T-helper 2 cell treated with Interferon-gamma antibody and Interleukin-4, amounts not matched to agents 100 ng/mL and 5 ng/mL, for 36 hours (primary cell): ENCODE results near the gene KYNU. TPM values are rescaled to one million over a fixed set of nuclear protein-coding genes. Genes with fewer than 3 reads are reported as not detected.
"Not testable (repeated sequence)": the region's sequence is repeated elsewhere in the genome, so short reads cannot be mapped to it uniquely, and the experiment has no call there.

ENCODE experiments used
- intact Hi-C: fragments of 100-400 bp; cut with micrococcal nuclease; formaldehyde crosslinking; loops from one replicate; pipeline ENCODE4 v1.15.1; 2023
- total RNA-seq: library from RNA; stranded (reverse); gene quantifications from 2 replicates; pipeline ENCODE4 v1.2.3, GENCODE V29; 2022

The KYNU gene
- not detected in 2 replicates for total RNA-seq

DNA sequence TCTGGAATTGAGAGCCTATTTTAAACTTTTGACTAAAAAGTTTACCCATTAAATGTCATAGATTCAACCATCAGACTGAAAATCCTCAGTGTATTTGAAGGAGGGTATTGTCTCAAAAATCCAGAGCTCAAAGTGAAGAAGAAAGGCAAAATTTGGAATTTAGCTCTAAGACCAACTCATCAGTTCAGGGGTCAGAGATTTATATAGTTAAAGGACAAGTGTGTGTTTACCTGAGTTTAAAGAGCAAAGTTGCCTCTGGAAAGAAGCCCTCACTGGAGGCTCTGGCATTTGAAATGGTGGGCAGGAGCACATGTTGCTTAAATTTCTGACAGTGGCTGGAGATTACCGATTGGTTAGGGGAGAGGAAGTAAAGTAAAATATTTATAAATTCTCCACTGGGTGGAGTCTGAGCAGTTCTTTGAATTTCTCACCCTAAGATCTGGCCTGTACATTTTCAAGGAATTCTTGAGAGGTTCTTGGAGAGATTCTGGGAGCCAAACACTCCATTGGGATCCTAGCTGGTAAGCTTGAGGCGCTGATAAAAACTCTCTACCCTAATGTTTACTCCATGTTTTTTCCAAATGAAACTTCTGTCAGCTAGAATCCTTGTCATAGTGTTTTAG, at the start of gene KYNU:
KYNU (plus strand) TSS at position 449 of the 623 bp plus-strand sequence. CDS start 7,704 bp downstream, outside the sequence.
- intact Hi-C loops: no loop called here

DNA sequence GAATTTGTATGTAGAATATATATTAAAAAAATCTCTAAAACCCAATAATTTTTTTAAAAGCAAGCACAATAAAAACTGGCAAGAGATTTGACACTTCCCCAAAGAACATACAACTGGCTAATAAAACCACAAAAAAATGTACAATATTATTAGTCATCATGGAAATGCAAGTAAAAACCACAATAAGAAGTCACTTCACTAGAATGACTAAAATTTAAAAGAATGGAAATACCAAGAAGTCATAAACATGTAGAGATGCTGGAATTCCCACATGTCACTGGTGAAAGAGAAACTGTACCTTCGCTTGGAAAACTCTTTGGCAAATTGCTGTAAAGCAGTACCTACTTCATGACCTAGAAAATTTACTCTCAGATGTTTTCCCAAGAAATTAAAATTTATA, 43.4 kb upstream of the KYNU start:
- intact Hi-C loops: no loop called here

DNA sequence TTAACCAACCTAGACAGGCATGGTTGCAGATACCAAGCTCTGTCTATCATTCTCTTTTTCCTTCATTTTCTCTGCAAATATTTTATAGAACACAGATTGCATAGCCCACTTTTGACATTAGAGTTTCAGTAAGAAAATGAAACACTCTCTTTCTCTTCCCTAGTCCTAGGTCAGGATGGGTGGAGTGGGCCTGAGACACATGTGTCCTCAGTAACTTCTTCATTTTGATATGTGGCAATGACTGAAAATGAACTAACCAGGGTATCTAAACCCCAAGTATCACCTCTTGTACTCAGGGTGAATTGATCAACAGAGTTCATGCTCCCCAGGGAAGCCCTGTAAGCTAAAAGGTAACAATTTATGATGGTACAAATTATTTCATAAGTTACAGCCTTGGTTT, 37.0 kb upstream of the KYNU start:
- intact Hi-C loops: no loop called here

DNA sequence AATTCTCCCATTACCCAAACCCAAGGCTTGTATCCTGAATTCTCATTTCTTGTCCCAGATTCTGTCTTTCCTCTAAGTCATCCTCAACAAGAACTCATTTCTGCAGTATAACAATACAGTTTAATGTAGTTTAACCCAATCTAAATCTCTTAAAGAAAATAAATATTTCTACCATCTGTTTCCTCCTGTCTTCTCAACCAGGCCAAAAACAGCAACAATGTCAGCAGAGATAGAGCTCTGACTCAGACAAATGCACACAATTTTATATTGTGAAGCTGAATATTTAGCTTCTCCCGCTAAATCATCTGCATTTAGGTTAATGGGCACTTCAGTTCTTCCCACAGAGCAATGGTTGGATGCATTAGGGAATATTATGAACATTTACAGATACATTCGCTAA, 35.7 kb upstream of the KYNU start:
- intact Hi-C loops: no loop called here

DNA sequence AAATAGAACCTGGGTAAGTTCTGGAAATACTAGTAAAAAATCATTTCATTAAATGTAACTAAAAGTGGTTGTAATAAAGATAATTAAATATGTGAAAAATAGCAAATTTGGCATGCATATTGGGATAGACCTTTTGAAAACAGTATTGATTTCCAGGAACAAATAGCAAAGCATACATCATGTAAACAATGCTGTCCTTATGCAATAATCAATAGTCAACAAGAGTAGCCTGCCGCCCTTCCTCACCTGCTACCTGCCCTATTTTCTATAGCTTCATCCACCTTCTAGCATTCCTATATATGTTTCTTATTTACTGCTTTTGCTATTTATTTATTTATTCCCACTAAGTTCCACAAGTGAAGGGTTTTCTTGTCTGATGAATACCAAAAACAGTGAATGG, 35.1 kb upstream of the KYNU start:
- intact Hi-C loops: no loop called here

DNA sequence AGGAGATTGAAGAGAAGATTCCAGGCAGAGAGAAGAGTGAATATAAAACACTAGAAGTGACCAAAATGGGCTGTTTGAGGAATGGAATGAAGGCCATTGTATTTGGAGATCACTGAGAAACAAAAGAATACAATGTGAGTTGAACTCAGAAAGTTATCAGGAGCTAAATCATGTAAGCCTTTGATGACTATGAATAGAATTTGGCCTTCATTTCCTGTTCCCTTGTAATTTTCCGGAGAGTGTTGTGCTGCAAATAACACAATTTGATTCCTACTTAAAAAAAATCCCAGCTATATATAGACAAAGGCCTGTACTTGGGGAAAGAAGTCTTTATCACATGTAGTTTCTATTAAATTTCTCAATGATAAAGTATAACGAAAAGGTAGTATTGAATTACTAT, 33.7 kb upstream of the KYNU start:
- intact Hi-C loops: no loop called here

DNA sequence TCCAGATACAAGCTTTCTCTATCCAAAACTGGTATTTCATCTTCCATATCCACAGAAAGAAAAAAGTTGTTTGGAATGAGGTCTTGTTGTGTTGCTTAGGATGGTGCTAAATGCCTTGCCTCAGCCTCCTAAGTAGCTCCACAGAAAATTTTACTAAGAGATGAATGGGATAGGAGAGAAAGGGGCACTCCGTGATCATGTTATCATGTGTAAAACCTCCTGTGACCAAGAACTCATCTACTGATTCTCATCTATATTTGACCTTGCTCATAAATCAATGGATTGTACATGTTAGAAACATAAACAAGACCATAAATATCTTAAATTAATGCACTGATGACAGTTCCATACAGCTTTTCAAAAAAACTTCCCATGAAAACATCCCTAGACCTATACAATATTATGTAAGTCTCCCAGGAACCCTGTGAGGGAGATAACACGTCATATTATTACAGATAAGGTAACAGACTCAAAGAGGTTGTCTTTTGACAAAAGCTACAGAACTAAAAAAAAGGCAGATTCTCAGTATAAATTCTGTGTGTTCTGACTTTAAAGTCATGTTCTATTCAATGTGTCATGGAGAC, 29.3 kb upstream of the KYNU start:
- intact Hi-C loops: no loop called here

DNA sequence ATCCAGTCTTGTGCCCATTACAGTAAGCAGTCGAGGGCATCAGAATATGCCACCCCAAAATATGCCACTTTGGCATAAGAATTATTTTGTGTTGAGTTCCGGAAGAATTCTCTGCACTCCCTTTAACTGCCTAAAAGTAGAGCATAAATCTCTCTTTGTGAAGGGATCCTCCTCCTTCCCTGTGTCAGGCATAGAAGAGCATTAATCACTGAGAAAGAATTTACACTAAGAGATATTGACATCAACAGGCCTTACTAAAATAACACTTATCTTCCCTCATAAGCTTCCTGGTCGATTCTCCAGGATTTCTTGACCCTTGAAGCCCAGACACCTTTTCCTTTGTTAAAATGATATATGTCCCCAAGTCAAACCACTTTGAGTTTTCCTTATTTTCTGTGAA, 27.6 kb upstream of the KYNU start:
- intact Hi-C loops: no loop called here

DNA sequence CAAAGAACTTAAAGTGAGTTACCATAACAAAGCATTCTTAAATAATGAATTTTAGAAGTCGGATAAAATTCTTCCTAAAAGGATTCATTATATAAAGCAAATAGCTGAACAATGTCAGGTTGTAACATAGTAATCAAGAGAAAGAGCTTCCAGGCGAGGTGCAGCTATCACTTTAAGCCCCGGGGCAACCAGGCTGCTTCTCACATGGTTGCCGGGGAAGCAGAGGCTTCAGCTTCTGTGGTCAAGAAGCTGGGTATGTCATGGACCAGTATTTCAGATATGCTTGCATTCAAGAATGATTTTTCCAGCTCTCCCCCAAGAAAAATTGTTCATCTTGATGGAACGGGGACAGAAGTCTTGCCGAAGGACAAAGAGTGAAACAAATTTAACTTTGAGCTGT, 23.6 kb upstream of the KYNU start:
- intact Hi-C loops: no loop called here

DNA sequence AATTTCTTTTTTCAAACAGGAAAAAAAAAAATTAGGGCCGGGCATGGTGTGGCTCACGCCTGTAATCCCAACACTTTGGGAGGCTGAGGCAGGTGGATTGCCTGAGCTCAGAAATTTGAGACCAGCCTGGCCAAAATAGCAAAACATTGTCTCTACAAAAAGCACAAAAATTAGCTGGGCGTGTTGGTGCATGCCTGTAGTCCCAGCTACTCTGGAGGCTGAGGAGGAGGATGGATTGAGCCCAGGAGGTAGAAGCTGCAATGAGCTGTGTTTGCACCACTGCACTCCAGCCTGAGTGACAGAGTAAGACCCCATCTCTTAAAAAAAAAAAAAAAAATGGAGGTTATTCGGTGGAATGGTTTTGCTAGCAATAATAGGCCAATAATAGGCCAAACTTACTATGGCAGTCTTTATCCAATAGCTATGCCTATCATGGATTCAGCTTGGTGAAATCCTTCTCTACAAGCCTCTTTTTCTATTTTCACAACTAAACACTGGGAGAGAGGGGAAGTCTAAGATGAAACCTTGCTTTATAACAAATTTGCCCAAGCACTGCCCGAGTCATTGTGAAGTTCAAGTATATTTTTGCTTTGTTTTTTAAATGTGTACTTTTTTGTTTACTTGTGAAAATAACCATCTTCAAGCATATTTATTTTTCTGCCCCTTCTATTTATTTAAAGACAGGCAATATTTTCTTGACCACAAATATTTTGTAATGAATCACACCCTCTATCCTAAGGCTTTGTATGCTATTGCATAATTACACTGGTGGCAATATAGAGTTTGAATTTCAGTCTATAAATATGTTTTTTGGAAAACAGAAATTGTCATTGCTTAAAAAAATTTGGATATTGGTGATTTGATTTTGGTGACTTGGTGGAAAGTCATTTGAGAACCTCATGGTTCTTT, 20.0 kb upstream of the KYNU start:
- intact Hi-C loops: no loop called here

DNA sequence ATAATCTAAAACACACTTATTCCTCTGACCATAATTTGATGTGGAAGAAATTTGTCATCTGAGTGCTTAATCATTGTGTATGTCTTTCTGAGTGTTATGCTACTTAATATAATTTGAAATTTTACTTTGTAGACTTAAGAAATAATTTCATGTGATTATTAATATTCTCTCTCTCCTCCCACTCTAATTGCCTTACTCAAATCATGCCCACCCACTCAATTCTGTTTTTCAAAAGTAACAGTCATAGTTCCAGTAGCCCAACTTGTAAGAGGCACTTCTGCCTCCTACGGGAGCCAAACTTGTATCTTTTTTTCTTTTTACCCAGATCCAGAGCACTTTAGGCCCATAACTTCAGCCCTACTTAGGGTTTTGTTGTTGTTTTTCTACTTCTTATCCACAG, 18.5 kb upstream of the KYNU start:
- intact Hi-C loops: no loop called here

DNA sequence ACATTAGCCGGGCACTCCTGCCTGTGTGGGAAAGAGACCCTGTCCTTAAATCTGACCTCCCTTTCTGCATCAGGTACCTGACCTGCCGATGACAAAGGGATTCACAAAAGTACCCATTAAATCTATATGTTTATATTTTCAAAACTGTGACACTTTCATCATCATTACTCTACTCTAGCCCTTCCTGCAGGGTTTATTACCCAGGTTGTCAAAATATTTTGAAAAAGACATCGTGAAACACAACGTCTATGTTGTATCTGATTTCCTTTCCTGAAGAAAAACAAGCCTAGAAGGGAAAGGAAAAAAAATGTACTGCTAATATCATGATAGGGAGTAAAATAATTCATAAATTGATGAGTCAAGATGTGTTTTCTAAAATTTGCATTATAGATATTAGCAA, 15.2 kb upstream of the KYNU start:
- intact Hi-C loops: no loop called here

DNA sequence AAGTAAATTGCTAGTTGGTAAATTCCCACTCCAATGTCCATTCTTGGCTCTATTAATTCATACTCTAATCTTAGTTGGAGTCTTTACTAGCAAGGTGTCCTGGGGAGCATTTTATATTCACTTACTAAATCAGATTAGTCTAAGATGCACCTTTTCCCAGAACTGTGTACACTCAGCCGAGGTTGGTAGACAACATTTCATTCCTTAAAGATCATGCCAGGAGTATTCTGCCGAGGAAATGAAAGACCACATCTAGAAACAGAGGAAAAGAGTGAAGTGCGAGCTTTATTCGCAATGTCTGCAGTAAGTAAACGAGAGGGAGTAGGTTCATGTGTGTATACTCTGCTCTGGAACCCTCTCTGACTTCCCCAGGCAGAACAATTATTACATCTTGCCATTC, 14.6 kb upstream of the KYNU start:
- intact Hi-C loops: no loop called here

DNA sequence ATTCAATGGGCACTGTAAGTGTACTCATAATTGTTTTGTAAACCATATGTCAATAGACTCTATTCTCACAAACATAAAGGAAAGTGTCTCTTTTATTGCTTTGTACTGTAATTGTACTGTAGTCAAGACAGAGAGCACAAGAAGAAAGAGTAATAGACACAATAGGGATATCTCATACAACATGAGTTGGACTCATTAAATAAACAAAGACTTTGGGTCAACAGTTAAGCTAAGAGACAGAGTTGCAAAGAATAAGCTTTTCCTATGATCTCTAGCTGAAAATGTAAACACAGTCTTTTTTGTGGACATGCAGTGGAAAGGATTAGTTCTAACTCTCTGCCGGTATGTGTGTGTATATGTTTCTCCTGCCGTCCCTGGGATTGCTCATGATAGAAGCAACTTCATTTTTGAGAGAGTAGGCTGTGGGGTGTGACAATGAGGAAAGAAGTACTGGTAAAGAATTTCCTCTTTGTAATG, 13.9 kb upstream of the KYNU start:
- intact Hi-C loops: no loop called here

DNA sequence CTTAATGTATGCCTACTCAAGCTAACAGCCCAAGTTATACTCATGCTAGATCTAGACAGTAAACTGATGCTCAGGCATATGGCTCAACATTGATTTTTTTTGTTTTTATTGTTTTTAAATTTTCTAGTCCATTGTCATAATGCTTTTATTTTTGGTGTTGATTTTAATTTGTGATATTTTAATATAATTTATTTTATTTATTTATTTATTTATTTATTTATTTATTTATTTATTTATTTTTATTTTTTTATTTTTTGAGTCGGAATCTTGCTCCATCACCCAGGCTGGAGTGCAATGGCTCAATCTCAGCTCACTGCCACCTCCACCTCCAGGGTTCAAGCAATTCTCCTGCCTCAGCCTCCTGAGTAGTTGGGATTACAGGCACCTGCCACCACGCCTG, 12.9 kb upstream of the KYNU start:
- intact Hi-C loops: not testable (repeated sequence)

DNA sequence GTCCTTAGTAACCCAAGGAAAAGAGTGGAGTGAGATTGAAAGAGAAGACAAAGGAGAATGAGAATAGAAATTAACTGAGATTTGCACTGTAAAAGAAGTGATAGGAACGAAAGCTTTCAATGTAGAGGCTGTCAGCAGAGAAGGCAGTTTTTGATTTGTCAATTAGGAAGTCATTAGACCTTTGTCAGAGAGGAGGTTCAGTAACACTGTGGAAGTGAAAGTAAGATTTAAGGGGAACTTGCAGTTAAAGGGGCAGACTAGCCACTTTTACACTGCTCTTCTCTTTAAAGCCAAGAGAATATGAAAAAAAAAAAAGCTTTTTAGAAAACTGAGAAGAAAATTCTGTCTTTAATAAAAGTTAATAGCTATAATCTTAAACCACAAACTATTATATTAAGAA, 11.5 kb upstream of the KYNU start:
- intact Hi-C loops: no loop called here

DNA sequence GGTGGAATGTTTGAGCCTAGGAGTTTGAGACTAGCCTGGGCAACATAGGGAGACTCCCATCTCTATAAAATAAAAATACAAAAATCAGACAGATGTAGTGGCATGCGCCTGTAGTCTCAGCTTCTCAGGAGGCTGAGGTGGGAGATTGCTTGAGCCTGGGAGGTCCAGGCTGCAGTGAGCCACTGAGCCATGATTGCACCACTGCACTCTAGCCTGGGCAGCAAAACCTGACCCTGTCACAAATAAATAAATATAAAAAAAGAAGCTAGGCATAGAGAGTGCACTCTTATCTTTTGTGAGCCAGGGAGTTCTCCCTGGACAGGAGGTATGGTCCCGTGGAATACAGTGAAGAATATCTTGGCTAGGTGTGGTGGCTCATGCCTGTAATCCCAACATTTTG, 11.0 kb upstream of the KYNU start:
- intact Hi-C loops: no loop called here

DNA sequence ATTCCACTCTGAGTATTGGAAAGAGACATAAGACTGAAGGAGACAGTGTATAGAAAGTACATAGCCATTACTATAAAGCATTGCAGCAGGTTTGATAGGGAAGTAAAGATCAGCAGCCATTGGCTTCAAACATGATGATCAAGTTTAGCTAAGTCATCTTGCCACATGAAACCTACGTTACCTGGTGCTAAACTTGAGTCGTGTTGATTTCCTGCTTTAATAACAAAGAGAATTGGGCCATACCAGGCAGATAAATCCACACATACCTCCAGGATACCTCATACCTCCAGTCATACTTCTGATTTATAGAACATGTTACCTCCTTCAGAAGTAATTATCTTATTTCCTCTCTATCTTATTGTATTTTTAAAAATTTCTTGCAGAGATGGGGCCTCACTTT, 10.3 kb upstream of the KYNU start:
- intact Hi-C loops: no loop called here

DNA sequence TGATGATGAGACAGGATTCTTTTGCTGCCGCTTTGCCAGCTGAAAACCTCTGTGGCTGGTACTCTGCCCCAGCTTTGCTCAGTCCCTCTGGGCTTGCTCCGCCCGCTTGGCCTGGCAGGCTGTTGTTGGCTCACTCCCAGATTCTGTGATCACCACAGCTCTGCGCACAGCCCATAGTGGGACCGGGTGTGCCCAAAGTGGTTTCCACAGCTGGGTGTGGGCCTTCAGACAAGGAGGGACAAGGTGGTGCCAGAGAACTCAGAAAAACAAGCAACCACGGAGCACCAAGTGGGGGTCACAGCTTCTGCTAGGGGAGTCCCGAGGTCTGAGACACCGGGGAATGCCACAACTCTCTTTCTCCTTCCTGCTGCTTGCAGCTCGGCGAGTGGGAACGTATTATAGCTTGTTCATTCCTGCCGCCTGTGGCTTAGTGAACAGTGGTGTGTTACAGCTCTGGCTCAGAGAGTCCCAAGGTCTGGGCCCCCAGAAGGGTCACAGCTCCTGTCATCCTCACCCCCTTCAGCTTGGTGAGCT, 9.2 kb upstream of the KYNU start:
- intact Hi-C loops: no loop called here

DNA sequence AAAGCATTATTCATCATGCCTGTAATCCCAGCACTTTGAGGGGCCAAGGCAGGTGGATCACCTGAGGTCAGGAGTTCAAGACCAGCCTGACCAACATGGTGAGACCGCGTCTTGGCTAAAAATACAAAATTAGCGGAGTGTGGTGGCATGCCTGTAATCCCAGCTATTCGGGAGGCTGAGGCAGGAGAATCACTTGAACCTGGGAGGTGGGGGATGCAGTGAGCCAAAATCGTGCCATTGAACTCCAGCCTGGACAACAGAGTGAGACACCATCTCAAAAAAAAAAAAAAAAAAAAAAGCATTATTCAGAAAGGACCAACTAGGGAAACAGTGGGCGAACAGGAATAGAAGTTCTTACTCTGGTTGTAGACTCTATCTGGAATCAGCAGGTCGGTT, 8.4 kb upstream of the KYNU start:
- intact Hi-C loops: not testable (repeated sequence)

DNA sequence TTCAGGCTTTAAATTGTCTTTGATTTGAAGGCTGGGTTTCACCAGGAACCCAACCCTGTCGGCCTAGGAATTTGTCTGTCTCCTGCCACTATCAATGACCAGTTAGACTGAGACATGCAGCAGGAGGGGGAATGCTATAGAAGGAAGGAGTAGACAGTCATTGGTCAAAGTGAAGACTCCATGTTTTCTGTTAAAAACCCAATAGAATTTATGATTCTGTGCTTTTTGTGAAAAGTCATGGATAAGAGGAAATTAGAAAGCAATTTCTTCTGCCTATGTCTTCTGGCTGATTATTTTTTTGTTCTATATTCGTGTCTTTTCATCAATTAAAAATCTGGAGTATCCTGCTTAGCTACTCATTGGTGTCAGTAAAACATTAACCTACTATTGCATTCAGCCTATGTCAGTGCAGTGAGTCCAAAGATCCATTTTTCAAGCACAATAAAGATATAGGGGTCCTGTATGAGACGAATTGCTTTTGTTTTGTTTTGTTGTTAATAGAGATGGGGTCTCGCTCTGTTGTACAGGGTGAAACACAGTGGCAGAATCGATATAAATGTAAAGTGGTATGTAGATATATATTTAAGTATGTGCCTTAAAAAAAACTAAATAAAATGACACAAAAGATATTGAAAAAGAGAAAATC, 7.9 kb upstream of the KYNU start:
- intact Hi-C loops: no loop called here

DNA sequence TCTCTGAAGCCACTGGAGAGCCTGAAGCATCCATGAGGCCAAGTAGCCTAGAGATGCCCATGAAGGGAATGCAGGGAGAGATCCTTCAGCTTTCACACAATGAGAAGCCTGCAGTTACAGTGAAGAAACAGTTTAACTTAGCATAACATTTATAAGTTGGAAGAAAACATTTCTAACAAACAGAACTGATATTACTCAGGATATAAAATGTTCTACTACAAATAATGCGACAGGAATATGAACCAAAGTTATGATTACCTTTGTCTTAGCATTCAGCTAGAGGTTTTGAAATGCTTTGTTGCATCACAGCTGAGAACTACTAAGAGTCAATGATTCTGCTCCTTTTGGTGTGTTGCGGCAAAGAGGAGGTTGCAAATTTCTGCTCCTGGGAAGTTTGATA, 6.9 kb upstream of the KYNU start:
- intact Hi-C loops: no loop called here
